Stimulated activated CD4-positive, alpha-beta T cell treated with anti-CD3 and anti-CD28 coated beads, Interleukin-2, amount 100 ng/mL, for 4 hours (primary cell): ENCODE results near the gene KRTAP20-3.

ENCODE experiments used
- DNase-seq: peaks from one replicate; pipeline ENCODE4 v3.0.0-alpha.2; 2020; ENCODE audit warnings: low read depth

The KRTAP20-3 gene

DNA sequence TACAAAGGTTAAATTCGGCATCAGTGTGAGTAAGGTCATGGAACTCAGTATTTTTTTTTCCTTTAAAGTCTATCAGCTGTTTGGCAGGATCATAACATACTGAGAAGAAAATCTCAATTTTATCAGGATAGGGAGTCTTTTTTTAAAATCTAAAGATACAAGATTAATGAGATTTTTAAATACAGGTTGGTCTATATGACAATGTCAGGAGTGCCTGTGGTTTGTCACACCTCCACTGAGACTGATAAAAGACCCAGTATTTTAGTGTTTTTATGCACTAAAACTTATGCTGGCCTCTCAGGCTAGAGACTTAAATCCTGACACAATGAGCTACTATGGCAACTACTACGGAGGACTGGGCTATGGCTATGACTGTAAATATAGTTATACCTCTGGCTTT lies at the start of gene KRTAP20-3:
KRTAP20-3 (plus strand) TSS at position 301 of the 400 bp plus-strand sequence.
- DNase-seq, result no peak

- DNase-seq, result no peak
Measured at GRCh38 chr21:30598802-30599201, 43.9 kb upstream of the KRTAP20-3 start, which contains the start of gene KRTAP6-2. KRTAP6-2 (minus strand) TSS chr21:30598902; CDS start chr21:30598874, 28 bp downstream.

DNA sequence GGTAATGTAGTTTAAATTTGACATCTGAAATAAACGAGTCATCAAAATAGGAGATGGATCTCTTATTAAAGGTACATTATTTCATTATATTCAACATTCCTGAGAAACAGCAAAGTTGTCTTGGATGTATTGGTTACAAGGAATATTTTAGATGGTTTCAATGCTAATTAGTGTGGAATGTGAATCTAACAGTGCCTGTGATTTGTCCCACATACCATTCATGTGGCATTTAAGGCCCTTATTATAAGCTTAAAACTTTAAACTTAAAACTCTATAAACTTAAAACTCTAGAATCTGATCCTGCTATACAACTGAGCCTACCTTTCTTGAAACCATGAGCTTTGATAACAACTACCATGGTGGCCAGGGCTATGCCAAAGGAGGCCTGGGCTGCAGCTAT lies 41.9 kb upstream of the KRTAP20-3 start, which contains the start of gene KRTAP22-1:
KRTAP22-1 (plus strand) TSS at position 301 of the 400 bp plus-strand sequence.
- DNase-seq, result no peak

GRCh38 chr21:30605968-30606367 lies 36.7 kb upstream of the KRTAP20-3 start:
- no peak for DNase-seq

- no peak for DNase-seq
Measured at GRCh38 chr21:30612132-30612531, 30.5 kb upstream of the KRTAP20-3 start.

DNA sequence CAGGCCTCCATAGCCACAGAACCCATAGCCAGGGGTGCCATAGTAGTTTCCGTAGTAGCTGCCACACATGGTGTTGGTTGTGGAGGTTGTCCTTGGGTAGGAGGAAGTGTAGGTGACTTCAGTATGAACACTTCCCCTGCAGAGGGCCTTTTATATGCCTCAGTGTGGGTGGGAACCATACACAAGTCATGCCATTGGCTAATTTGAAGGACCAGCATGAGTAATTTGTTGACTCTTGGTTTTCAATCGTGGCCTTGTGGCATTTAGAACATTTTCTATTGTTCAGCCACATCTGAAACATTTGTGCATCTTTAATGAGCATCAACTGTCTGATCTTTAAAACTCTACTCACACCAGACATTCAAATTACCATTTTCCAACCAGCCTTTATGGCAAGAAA lies 28.8 kb upstream of the KRTAP20-3 start, which contains the start of gene KRTAP6-1:
KRTAP6-1 (minus strand) TSS at position 95 of the 400 bp plus-strand sequence; CDS start at position 69, 26 bp downstream.
- no peak for DNase-seq

- no peak for DNase-seq
Measured at GRCh38 chr21:30615199-30615598, 27.5 kb upstream of the KRTAP20-3 start.

- no peak for DNase-seq
Measured at GRCh38 chr21:30616125-30616524, 26.5 kb upstream of the KRTAP20-3 start, which contains the start of gene KRTAP20-1. KRTAP20-1 (plus strand) TSS chr21:30616425; CDS start chr21:30616455, 30 bp downstream.

GRCh38 chr21:30620080-30620479 lies 22.6 kb upstream of the KRTAP20-3 start:
- no peak for DNase-seq

GRCh38 chr21:30620522-30620921 lies 22.1 kb upstream of the KRTAP20-3 start, which contains the start of gene KRTAP20-4:
KRTAP20-4 (plus strand) TSS chr21:30620627.
- no peak for DNase-seq

DNA sequence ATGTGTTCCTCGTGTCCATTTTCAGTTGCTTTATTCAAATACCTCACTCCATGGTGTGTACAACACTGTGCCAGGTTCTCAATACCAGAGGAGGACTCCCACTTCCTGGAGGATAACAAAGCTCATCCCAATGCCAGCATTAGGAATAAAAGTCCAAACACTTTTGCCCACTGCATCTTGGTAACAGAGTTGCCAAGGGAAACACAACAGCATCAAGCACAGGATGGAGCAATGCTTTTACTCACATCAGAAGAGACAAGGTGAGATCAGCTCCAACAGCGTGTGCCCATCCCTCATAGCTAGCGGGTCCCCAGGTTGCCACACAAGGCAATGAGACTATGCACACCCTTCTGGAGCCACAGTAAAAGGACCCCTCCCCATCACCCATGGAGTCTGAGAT lies 19.3 kb upstream of the KRTAP20-3 start:
- no peak for DNase-seq

- no peak for DNase-seq
Measured at GRCh38 chr21:30625449-30626165, 17.1 kb upstream of the KRTAP20-3 start.

GRCh38 chr21:30628109-30628508 lies 14.6 kb upstream of the KRTAP20-3 start:
- DNase-seq, result no peak

DNA sequence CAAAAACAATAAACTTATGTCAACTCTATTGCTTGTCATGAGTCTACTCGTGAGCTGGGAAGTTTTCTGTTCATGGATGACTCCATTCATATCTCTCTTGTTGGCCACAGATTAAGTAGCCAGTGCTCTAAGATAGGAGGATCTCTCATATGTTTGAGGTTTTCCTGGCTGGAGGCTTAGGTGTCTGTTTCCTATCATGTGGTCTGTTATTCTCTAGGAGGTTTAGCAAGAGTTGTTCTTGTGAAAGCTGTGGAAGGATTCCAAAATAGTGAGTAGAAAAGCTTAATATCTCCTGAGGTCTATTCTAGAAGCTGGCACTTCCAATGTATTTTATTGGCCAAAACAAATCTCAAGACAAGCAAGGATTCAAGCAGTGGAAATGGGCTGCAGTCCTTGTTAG lies 13.5 kb upstream of the KRTAP20-3 start:
- DNase-seq, result no peak

DNA sequence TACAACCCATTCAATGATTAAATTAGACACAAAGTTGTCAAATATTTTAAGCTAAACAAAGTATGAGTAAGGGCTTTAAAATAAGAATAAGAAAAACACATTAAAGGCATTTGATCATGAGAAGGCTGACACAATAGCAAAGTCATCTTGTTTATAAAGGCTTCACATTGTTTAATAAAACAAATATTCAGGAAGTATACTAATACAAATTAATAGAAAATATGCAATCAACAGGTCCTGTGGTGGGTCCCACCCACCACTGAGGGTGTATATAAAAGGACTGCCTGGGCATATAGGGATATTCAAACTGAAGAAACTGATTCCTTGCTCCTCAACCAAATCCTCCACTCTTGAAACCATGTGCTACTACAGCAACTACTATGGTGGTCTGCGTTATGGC lies 7.8 kb upstream of the KRTAP20-3 start, which contains the start of gene KRTAP20-2:
KRTAP20-2 (plus strand) TSS at position 301 of the 400 bp plus-strand sequence; CDS start at position 359, 58 bp downstream.
- DNase-seq, result no peak

DNA sequence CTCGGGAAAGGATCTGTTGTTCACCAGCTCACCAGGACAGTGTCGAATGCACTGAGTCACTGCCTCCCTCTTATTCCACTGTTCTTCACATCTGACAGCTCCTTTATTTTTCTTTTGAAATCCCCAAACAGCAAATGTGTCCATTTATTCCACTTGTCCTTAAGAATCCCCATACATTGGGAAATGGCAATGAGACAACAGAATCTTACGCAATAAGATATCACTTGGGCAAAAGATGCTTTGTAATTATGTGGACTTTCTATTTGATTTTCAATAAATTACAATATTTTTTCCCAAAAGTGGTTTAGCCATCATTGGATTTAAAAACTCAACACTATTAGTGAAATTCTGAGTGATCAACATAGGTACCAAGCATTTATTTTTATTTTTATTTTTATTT lies 4.0 kb upstream of the KRTAP20-3 start:
- DNase-seq, result no peak

DNA sequence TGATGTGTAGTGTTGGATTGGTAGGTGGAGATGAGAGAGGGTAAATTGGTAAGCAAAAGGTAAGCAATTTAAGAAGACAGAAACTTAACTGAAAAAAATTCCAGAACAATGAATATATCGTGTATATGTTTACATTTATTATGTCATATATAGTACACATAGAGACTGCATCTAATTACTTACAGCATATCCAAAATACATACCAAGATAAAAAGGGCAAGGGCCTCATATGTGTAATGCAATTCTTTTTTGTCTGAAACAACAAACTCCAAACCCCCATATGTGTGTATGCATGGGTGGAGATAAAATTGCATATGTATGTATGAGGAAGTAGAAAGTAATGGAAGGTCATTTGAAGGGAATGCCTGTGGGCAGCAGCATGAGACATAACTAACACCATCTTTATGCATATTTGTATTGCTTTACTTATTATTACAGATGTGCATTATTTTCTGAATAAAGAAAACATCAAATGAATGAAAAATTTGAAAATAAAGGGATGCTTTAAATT lies 4.3 kb downstream of the KRTAP20-3 start:
- DNase-seq, result no peak

- DNase-seq, result no peak
Measured at GRCh38 chr21:30652891-30653290, 10.2 kb downstream of the KRTAP20-3 start.

DNA sequence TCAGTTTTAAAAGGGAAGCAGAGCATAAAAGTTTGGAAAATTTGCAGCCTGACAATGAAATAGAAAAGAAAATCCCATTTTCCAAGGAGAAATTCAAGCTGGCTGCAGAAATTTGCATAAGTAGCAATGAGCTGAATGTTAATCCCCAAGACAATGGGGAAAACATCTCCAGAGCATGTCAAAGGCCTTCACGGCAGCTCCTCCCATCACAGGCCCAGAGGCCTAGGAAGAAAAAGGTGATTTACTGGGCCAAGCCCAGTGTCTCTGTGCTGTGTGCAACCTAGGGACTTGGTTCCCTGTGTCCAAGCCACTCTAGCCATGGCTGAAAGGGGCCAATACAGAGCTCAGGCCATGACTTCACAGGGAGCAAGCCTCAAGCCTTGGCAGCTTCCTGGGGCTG lies 26.1 kb downstream of the KRTAP20-3 start:
- no peak for DNase-seq

DNA sequence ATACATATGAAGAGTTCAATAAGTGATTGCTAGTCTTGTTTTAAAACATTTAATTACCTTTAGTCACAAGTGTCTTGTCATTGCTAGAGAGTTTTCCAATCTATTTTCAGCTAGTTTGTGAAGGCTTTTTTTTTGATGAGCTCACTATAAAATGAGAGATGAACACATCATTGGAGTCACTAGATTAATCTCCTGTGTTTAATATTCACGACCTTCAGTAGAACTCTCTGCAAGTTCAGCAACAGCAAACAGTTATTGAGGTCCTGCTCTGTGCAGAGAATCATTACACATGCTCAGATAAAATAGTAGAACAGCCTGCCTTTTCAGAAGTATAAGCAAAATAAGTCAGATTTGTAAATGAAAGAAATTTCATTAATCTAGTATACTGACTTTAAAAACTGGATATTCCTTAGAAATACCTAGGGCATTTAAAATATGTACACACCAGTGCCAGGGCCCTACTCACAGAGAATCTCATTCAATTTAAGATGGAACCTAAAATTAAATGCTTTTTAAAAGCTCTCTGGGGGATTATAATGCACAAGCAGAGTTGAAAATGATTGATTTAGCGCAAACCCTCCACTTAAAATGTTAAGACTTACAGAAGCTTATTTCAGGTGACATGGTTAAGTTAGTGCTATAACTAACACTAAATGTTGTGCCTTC lies 30.5 kb downstream of the KRTAP20-3 start:
- DNase-seq, result no peak

- DNase-seq, result no peak
Measured at GRCh38 chr21:30674312-30674711, 31.6 kb downstream of the KRTAP20-3 start.

DNA sequence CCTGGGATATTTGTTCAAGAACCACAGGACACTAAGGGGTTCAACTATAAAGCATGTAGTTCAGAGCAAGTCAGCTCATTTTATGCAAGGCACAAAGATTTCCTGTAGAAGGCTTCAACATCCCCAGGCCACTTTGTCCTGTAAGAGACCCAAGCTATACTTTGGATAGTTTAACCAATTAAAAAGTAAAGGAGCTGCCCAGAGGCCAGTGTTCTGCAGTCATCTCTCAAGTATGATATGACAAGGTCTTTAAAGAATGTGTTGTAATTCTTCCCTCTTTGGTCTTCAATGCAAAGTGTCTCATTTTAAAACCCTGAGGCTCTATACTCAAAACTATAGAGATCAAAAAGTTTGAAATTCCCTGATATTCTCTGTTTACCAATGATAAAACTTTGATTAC lies 34.1 kb downstream of the KRTAP20-3 start:
- no peak for DNase-seq

DNA sequence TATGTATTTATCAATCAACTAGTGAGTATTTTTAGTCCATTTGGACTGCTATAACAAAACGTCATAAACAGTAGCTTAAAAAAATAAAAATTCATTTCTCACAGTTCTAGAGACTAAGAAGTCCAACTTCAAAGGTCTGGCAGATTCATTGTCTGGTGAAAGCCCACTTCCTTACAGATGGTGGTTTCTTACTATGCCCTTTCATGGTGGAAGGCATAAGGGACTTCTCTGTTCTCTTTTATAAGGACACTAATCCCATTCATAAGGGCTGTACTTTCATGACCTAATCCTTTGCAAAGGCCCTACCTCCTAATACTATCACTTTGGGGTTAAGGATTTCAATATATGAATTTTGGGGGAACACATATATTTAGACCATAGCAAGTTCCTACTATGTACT lies 37.9 kb downstream of the KRTAP20-3 start:
- DNase-seq, result no peak
